ENCODE results near the gene KRT78. TPM values are rescaled to one million over a fixed set of nuclear protein-coding genes. Genes with fewer than 3 reads are reported as not detected.

The KRT78 gene
- total and polyA plus RNA-seq, 2 of the 13 experiments (the other 11 are each of a cell fraction or from before 2014, with no cell fraction given): not detected

DNA sequence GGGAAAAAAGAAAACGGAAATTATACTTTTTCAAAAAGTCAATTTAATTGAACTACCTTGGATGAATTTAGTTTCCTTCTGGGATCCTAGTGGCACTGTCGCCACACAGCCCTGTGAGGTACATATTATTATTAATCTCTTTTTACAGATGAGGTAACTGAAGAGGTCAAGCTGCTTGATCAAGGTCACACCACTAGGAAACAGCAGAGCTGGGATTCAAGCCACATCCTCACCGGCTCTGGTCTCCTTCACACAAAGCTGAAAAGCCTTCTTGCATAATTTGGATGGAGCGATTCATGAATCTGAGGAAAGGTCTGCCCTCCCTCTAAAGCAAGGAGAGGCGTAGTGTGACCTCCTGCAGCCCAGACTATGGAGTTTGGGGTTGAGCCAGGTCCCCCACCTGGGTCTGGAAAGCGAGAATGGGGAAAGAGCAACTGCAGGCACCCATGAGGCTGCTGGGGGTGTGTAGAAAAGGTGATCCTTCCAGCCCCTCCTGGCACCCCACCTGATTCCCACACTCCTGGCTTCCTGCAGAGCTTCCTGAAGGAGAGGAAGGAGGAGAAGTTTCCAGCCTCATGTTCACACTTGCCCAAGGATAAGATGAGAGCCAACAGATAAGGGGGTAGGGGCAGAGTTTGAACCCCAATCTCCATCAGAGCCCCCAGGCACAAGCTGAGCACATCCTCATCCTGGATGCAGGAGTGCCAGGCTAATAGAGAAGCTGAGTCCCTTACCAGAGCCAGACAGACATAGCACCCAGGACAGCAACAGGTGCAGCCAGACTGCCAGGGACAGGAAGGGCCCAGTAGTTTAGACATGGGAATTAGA is 10.8 kb downstream of the KRT78 start:
- Histone ChIP-seq H3K36me3 (replicated peaks in 1 of 2; ENCODE audit: control insufficient read depth in 1 of 2, insufficient read depth in 2 of 2, low read length in 2 of 2) (no peaks in the 10 kb centered on the region), H3K9ac (ENCODE audit: insufficient read depth, low read depth, low read length) (no peak overlapping the region), H3K4me1 (ENCODE audit: insufficient read depth, low read length) (no peaks in the 10 kb centered on the region), H3K79me2 (ENCODE audit: insufficient read depth, low read length) (no peaks in the 10 kb centered on the region), H3K27me3 (ENCODE audit: control insufficient read depth in 1 of 2, insufficient read depth in 2 of 2, low read length in 2 of 2) (peaks cover 6 to 70% of the 10 kb centered on the region in 2 experiments), H2AFZ (ENCODE audit: low read length) (no peak overlapping the region), H3K4me3 (replicated peaks in 1 of 3; ENCODE audit: insufficient read depth in 1 of 3, low read depth in 2 of 3, low read length in 3 of 3) (no peak overlapping the region), H3K4me2 (ENCODE audit: low read depth, low read length) (no peak overlapping the region), H3K27ac (ENCODE audit: extremely low read length, insufficient read depth, low read length) (no peak overlapping the region), H3K9me3 (ENCODE audit: low read length) (no peaks in the 10 kb centered on the region), H4K20me1 (ENCODE audit: insufficient read depth, low read length) (no peaks in the 10 kb centered on the region)
- in situ Hi-C loops (cut with HindIII; ENCODE audit: extremely low pct_ligation_motif_present, low pct_unique_long_range_greater_than_20kb): no loop called here
- ATAC-seq (no peak), FAIRE-seq (no peak), DNase-seq (ENCODE audit: low spot score) (no peak)
- 13% methylated on average over 5 of the region's 6 CpGs for WGBS (ENCODE audit: low lambda C conversion rate)
- ChIA-PET POLR2A (no interaction called here), CTCF (ENCODE audit: low intra/inter-chr PET ratio, low total read pairs) (no interaction called here)
- intact Hi-C loops (cut with micrococcal nuclease; ENCODE audit: unreplicated experiment): no loop called here
- no TSS peak for BruUV-seq (replicated peaks)
- TF ChIP-seq RORA (CRISPR knock-in tag; IDR thresholded peaks at IDR 0.05) (no peak), HHEX (CRISPR knock-in tag; IDR thresholded peaks at IDR 0.05) (no peak), DZIP1 (CRISPR knock-in tag; IDR thresholded peaks at IDR 0.05) (no peak), ZNF18 (CRISPR knock-in tag; IDR thresholded peaks at IDR 0.05; ENCODE audit: insufficient replicate concordance) (no peak), KLF11 (CRISPR knock-in tag; IDR thresholded peaks at IDR 0.05) (no peak), ZFP37 (CRISPR knock-in tag; IDR thresholded peaks at IDR 0.05; ENCODE audit: borderline replicate concordance) (no peak), PLSCR1 (CRISPR knock-in tag; IDR thresholded peaks at IDR 0.05; ENCODE audit: borderline replicate concordance) (no peak), SOX6 (IDR thresholded peaks at IDR 0.05) (no peak), SOX6 (CRISPR knock-in tag; IDR thresholded peaks at IDR 0.05) (no peak), YEATS2 (CRISPR knock-in tag; IDR thresholded peaks at IDR 0.05; ENCODE audit: borderline replicate concordance) (no peak), ZNF274 (CRISPR knock-in tag; IDR thresholded peaks at IDR 0.05) (no peak), RFX3 (CRISPR knock-in tag; IDR thresholded peaks at IDR 0.05) (no peak), GMEB2 (CRISPR knock-in tag; IDR thresholded peaks at IDR 0.05; ENCODE audit: low read depth) (no peak)
- TF ChIP-seq, protein P1, sequence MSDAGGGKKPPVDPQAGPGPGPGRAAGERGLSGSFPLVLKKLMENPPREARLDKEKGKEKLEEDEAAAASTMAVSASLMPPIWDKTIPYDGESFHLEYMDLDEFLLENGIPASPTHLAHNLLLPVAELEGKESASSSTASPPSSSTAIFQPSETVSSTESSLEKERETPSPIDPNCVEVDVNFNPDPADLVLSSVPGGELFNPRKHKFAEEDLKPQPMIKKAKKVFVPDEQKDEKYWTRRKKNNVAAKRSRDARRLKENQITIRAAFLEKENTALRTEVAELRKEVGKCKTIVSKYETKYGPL (CRISPR knock-in tag; IDR thresholded peaks at IDR 0.05): no peak
- TF ChIP-seq, protein P2, sequence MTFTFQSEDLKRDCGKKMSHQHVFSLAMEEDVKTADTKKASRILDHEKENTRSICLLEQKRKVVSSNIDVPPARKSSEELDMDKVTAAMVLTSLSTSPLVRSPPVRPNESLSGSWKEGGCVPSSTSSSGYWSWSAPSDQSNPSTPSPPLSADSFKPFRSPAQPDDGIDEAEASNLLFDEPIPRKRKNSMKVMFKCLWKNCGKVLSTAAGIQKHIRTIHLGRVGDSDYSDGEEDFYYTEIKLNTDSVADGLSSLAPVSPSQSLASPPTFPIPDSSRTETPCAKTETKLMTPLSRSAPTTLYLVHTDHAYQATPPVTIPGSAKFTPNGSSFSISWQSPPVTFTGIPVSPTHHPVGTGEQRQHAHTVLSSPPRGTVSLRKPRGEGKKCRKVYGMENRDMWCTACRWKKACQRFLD (CRISPR knock-in tag; IDR thresholded peaks at IDR 0.05; ENCODE audit: borderline replicate concordance): no peak
